H1 (cell line): ENCODE results near the gene SLC51B. TPM values are rescaled to one million over a fixed set of nuclear protein-coding genes. Genes with fewer than 3 reads are reported as not detected.
"Not testable (repeated sequence)": the region's sequence is repeated elsewhere in the genome, so short reads cannot be mapped to it uniquely, and the experiment has no call there.

Experiments used
- CTCF ChIA-PET: fragments of 300-600 bp; sonication (Branson Sonifier 250); formaldehyde crosslinking; loops from one replicate; lab custom pipeline; 2021; ENCODE audit not compliant: partially characterized antibody; lab: Charles Lee
- POLR2A ChIA-PET: fragments of 300-600 bp; sonication (Branson Sonifier 250); formaldehyde crosslinking; loops from one replicate; lab custom pipeline; 2021; ENCODE audit warnings: inconsistent platforms; ENCODE audit not compliant: partially characterized antibody; lab: Charles Lee
- DNase-seq, 2 experiments: peaks; one replicate each; pipeline versions ENCODE4 v3.0.0 to v3.0.0-alpha.2; 2010 to 2022; ENCODE audit warnings: low spot score in 2 of 2, low read depth in 1 of 2, mixed read lengths in 1 of 2
- FAIRE-seq: peaks from 2 replicates; lab custom pipeline; 2011; peaks lifted over from hg19 to GRCh38; lab: Jason Lieb, UNC
- H2AFZ ChIP-seq: 2 replicates; pipeline ENCODE4 v1.8.1; 2012; ENCODE audit warnings: low read length, inconsistent platforms
- H2AK5ac ChIP-seq: 2 replicates; pipeline ENCODE4 v1.6.1; 2013; ENCODE audit warnings: low read depth, low read length
- H2BK120ac ChIP-seq: replicated peaks from 2 replicates; pipeline ENCODE3; 2013; ENCODE audit warnings: low read depth, low read length, inconsistent platforms
- H2BK12ac ChIP-seq: 2 replicates; pipeline ENCODE4 v1.6.1; 2013; ENCODE audit warnings: low read depth, low read length
- H2BK15ac ChIP-seq: 2 replicates; pipeline ENCODE4 v1.6.1; 2013; ENCODE audit warnings: low read length
- H2BK20ac ChIP-seq: 2 replicates; pipeline ENCODE4 v1.6.1; 2013; ENCODE audit warnings: low read length
- H2BK5ac ChIP-seq: 2 replicates; pipeline ENCODE4 v1.6.1; 2013; ENCODE audit warnings: low read depth, low read length
- H3K14ac ChIP-seq: 2 replicates; pipeline ENCODE4 v1.6.1; 2013; ENCODE audit warnings: inconsistent platforms; ENCODE audit not compliant: insufficient read length
- H3K18ac ChIP-seq: 2 replicates; pipeline ENCODE4 v1.6.1; 2013; ENCODE audit warnings: low read length; ENCODE audit errors: extremely low read depth
- H3K23ac ChIP-seq: 2 replicates; pipeline ENCODE4 v1.6.1; 2013; ENCODE audit warnings: inconsistent platforms; ENCODE audit not compliant: insufficient read length
- H3K23me2 ChIP-seq: 2 replicates; pipeline ENCODE4 v1.6.1; 2013; ENCODE audit warnings: low read depth, low read length
- H3K27ac ChIP-seq: 2 replicates; pipeline ENCODE4 v1.6.1; 2011; ENCODE audit warnings: low read depth, low read length, inconsistent platforms
- H3K27me3 ChIP-seq, 4 experiments: replicated peaks in 1 of 4; 1 replicate in 1 of 4; 2 replicates in 3 of 4; pipeline versions ENCODE4 v1.6.1 to v1.8.1; 2011 to 2013; ENCODE audit warnings: low read length in 3 of 4, mild to moderate bottlenecking in 3 of 4, inconsistent platforms in 2 of 4, mixed read lengths in 2 of 4, moderate library complexity in 1 of 4; ENCODE audit not compliant: control insufficient read depth in 3 of 4, insufficient read depth in 3 of 4; ENCODE audit errors: extremely low read depth in 1 of 4
- H3K36me3 ChIP-seq, 4 experiments: 2 replicates each; pipeline versions ENCODE4 v1.6.1 to v1.8.1; 2011 to 2013; ENCODE audit warnings: mild to moderate bottlenecking in 4 of 4, low read length in 3 of 4, moderate library complexity in 2 of 4, control low read depth in 1 of 4, inconsistent platforms in 1 of 4; ENCODE audit not compliant: insufficient read depth in 4 of 4, control insufficient read depth in 2 of 4
- H3K4ac ChIP-seq: replicated peaks from 2 replicates; pipeline ENCODE3; 2013; ENCODE audit warnings: low read length, low read depth, mixed read lengths, inconsistent platforms; ENCODE audit not compliant: insufficient read length
- H3K4me1 ChIP-seq, 4 experiments: replicated peaks in 1 of 4; 1 replicate in 1 of 4; 2 replicates in 3 of 4; pipeline versions ENCODE4 v1.6.1 to v1.8.1; 2011 to 2013; ENCODE audit warnings: low read length in 3 of 4, inconsistent platforms in 2 of 4, mixed read lengths in 1 of 4; ENCODE audit not compliant: insufficient read depth in 4 of 4, control insufficient read depth in 3 of 4
- H3K4me2 ChIP-seq, 2 experiments: 2 replicates each; pipeline versions ENCODE4 v1.6.1 to v1.8.1; 2011 to 2013; ENCODE audit warnings: low read depth in 2 of 2, low read length in 2 of 2, control low read depth in 1 of 2, inconsistent platforms in 1 of 2, mild to moderate bottlenecking in 1 of 2; ENCODE audit not compliant: insufficient read depth in 1 of 2
- H3K4me3 ChIP-seq, 4 experiments: fragments of 200-600, 300-600 bp in 1 of 4; sonication (generic), shearing (Covaris generic), sonication (Bioruptor Twin) in 1 of 4; 2 replicates each; pipeline versions ENCODE4 v1.5.1 to v1.8.1; 2011 to 2016; ENCODE audit warnings: low read length in 4 of 4, low read depth in 3 of 4, control low read depth in 2 of 4, inconsistent platforms in 2 of 4, mild to moderate bottlenecking in 2 of 4, mixed read lengths in 1 of 4, moderate library complexity in 1 of 4; ENCODE audit not compliant: insufficient read depth in 2 of 4; ENCODE audit errors: extremely low read depth in 1 of 4
- H3K56ac ChIP-seq: replicated peaks from 2 replicates; pipeline ENCODE3; 2013; ENCODE audit warnings: low read depth, mild to moderate bottlenecking, mixed read lengths, low read length, inconsistent platforms; ENCODE audit not compliant: insufficient read length
- H3K79me1 ChIP-seq: 2 replicates; pipeline ENCODE4 v1.6.1; 2013; ENCODE audit warnings: low read depth, low read length, control low read depth
- H3K79me2 ChIP-seq, 2 experiments: 2 replicates each; pipeline versions ENCODE4 v1.6.1 to v1.8.1; 2012 to 2013; ENCODE audit warnings: low read length in 2 of 2, mild to moderate bottlenecking in 2 of 2, inconsistent platforms in 1 of 2; ENCODE audit not compliant: insufficient read depth in 2 of 2, control insufficient read depth in 1 of 2
- H3K9ac ChIP-seq, 4 experiments: replicated peaks in 1 of 4; 1 replicate in 1 of 4; 2 replicates in 3 of 4; pipeline versions ENCODE4 v1.6.1 to v1.8.1; 2011 to 2013; ENCODE audit warnings: low read depth in 3 of 4, low read length in 3 of 4, control low read depth in 2 of 4, mild to moderate bottlenecking in 2 of 4, moderate library complexity in 2 of 4, inconsistent platforms in 1 of 4; ENCODE audit errors: extremely low read depth in 1 of 4
- H3K9me3 ChIP-seq, 2 experiments: 2 replicates each; pipeline versions ENCODE4 v1.6.1 to v1.8.1; 2012 to 2013; ENCODE audit warnings: mild to moderate bottlenecking in 2 of 2, moderate library complexity in 2 of 2, control low read depth in 1 of 2, inconsistent platforms in 1 of 2, low read depth in 1 of 2, low read length in 1 of 2, mixed read lengths in 1 of 2; ENCODE audit not compliant: insufficient read depth in 2 of 2
- H4K20me1 ChIP-seq, 2 experiments: replicated peaks in 1 of 2; 2 replicates each; pipeline versions ENCODE3 to v1.8.1; 2011 to 2013; ENCODE audit warnings: inconsistent platforms in 2 of 2, low read length in 2 of 2, mild to moderate bottlenecking in 1 of 2; ENCODE audit not compliant: insufficient read depth in 2 of 2, control insufficient read depth in 1 of 2
- H4K5ac ChIP-seq: 2 replicates; pipeline ENCODE4 v1.6.1; 2013; ENCODE audit warnings: low read length, low read depth, mixed read lengths, inconsistent platforms; ENCODE audit not compliant: insufficient read length
- H4K8ac ChIP-seq: 2 replicates; pipeline ENCODE4 v1.8.0; 2013; ENCODE audit warnings: mild to moderate bottlenecking, moderate library complexity, low read length, inconsistent platforms; ENCODE audit not compliant: insufficient read depth; ENCODE audit errors: extremely low read depth
- H4K91ac ChIP-seq: replicated peaks from 2 replicates; pipeline ENCODE3; 2013; ENCODE audit warnings: low read length, mixed read lengths, inconsistent platforms; ENCODE audit not compliant: insufficient read length
- CTBP2 ChIP-seq: IDR thresholded peaks from 2 replicates; pipeline ENCODE4 v1.7.0; 2011; ENCODE audit warnings: borderline replicate concordance, mild to moderate bottlenecking, moderate library complexity, mixed read lengths, low read length; ENCODE audit not compliant: insufficient read depth, insufficient read length
- KDM1A ChIP-seq: fragments of 200-600, 300-600 bp; sonication (generic); IDR thresholded peaks from 2 replicates; pipeline ENCODE4 v1.7.1; 2016; ENCODE audit warnings: mild to moderate bottlenecking, low read length, borderline replicate concordance
- NRF1 ChIP-seq: IDR thresholded peaks from 2 replicates; pipeline ENCODE4 v1.6.1; 2011; ENCODE audit warnings: mild to moderate bottlenecking, low read depth, low read length, improper control_type of control experiment
- SIX5 ChIP-seq: IDR thresholded peaks from 2 replicates; pipeline ENCODE4 v1.6.1; 2011; ENCODE audit warnings: mild to moderate bottlenecking, low read depth, low read length
- SP2 ChIP-seq: IDR thresholded peaks from 2 replicates; pipeline ENCODE4 v1.6.1; 2012; ENCODE audit warnings: mild to moderate bottlenecking, low read length, inconsistent platforms
- WGBS, 2 experiments: shearing (Covaris generic) in 1 of 2; methylation state at CpG; one replicate each; pipeline versions ENCODE4 v1.1.6 to v1.1.7; 2013 to 2015; ENCODE audit warnings: low lambda C conversion rate in 2 of 2, mixed read lengths in 2 of 2, inconsistent platforms in 1 of 2, low coverage in 1 of 2, missing lambda C conversion rate in 1 of 2; ENCODE audit not compliant: insufficient replicate concordance in 2 of 2, insufficient coverage in 1 of 2, insufficient read length in 1 of 2; ENCODE audit errors: extremely low coverage in 1 of 2, missing lambda C conversion rate in 1 of 2; 5-methylcytosine and 5-hydroxymethylcytosine counted together
- polyA plus RNA-seq, 7 experiments: library from polyadenylated mRNA; depleted of rRNA in 3 of 7; stranded (reverse) in 5 of 7; unstranded in 2 of 7; fragments of >200 nt in 5 of 7; fragments of 200-250 nt in 2 of 7; gene quantifications; 1 replicate in 5 of 7; 2 replicates in 1 of 7; 4 replicates in 1 of 7; pipeline versions ENCODE4 v1.2.1 to v1.2.3, GENCODE V29; 2011 to 2013; ENCODE audit warnings: missing spikeins in 2 of 7, mixed read lengths in 2 of 7
- total RNA-seq: library from RNA; stranded (reverse); fragmentation: NEBNext Ultra II Directional; extraction: Animal tissue kit (Norgen Biotek cat#: 25700); gene quantifications from 2 replicates; pipeline ENCODE4 v1.2.1, GENCODE V29; 2021

SLC51B gene
- total and polyA plus RNA-seq, 2 of the 8 experiments (the other 6 are each of a cell fraction or from before 2014, with no cell fraction given) = not detected

GRCh38 chr15:65092911-65093792, 48.0 kb downstream of the SLC51B start (continued):
- TF ChIP-seq SP2 (no peak), KDM1A (no peak), SIX5 (no peak), NRF1 (no peak), CTBP2 (no peak)

GRCh38 chr15:65093793-65094170, 48.6 kb downstream of the SLC51B start:
- H3K79me1 ChIP-seq, DNase-seq, H3K14ac ChIP-seq, H3K27me3 ChIP-seq, H3K4ac ChIP-seq, H3K18ac ChIP-seq, H3K36me3 ChIP-seq, H2BK15ac ChIP-seq, H4K5ac ChIP-seq, H4K91ac ChIP-seq, H3K56ac ChIP-seq, H3K23ac ChIP-seq, H3K79me2 ChIP-seq, H3K27ac ChIP-seq, H2BK5ac ChIP-seq, H3K4me2 ChIP-seq, H4K8ac ChIP-seq, H2BK120ac ChIP-seq, H2BK12ac ChIP-seq, H3K4me3 ChIP-seq, H2AFZ ChIP-seq, H2BK20ac ChIP-seq, H3K23me2 ChIP-seq, H3K4me1 ChIP-seq, H2AK5ac ChIP-seq, H3K9ac ChIP-seq, H4K20me1 ChIP-seq, H3K9me3 ChIP-seq, FAIRE-seq: not testable (repeated sequence)
- WGBS, 2 experiments = 95% methylated on average over 8 of the region's 13 CpGs; no CpG with 5 or more reads in 1 of the 2 experiments
- ChIA-PET POLR2A (interaction anchor here (1.4 to 3.4 kb wide), 3 partner anchors 9 to 26 kb away, joined by 4 to 16 read pairs (median 4); partner anchors contain the start of gene RASL12), CTCF (interaction anchor here (0.6 to 4.0 kb wide), 9 partner anchors 8 to 72 kb away, joined by 3 to 45 read pairs (median 11); partner anchors contain the start of genes KBTBD13 and RASL12)
